Measurements from ENCODE around the gene NHSL1.
A peak's percentile ranks its signal among the peaks of the same experiment; 100 is the strongest.

Gene NHSL1

DNA sequence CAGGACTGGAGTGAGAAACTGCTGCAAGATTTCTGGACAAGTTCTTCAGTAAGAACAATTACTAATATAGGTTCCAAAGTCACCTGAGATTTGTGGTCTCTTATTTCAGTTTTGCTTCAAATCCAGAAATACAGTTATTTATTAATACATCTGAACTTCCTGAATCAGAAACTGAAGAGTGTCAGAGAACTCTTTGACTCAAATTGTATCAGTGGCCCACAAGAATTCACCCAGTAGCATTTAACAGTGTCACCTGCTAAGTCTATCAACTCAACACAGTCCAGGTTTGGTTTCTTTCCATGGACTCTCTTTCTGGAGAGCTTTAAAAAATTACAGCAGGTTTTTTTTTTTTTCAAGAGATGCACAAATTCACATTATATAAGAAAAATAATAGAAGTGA is 18.8 kb upstream of the NHSL1 start:
- Histone ChIP-seq H3F3A (ENCODE audit: insufficient read depth, low read length) (no peaks in the 10 kb centered on the region), H3K9me3 (ENCODE audit: low read length) (no peaks in the 10 kb centered on the region), H3K27me3 (ENCODE audit: insufficient read depth, low read length) (no peaks in the 10 kb centered on the region), H3K4me2 (ENCODE audit: low read length) (no peak overlapping the region), H3K4me3 (ENCODE audit: low read depth, low read length, poor library complexity, severe bottlenecking) (no peak overlapping the region), H3K36me3 (ENCODE audit: insufficient read depth, low read length) (no peaks in the 10 kb centered on the region), H3K79me2 (ENCODE audit: insufficient read depth, low read length) (no peaks in the 10 kb centered on the region), H3K9ac (ENCODE audit: low read length) (no peak overlapping the region), H3K9me2 (ENCODE audit: low read depth, low read length) (no peaks in the 10 kb centered on the region), H2AFZ (ENCODE audit: low read length) (no peak overlapping the region), H3K4me1 (ENCODE audit: insufficient read depth, low read length, severe bottlenecking) (no peaks in the 10 kb centered on the region), H4K20me1 (ENCODE audit: insufficient read depth, low read length) (no peaks in the 10 kb centered on the region), H3K27ac (ENCODE audit: low read depth, low read length, poor library complexity, severe bottlenecking) (no peak overlapping the region)
- TF ChIP-seq EZH2 (IDR thresholded peaks at IDR 0.05; ENCODE audit: borderline replicate concordance, low read length), result no peak
- TF ChIP-seq, protein P1, sequence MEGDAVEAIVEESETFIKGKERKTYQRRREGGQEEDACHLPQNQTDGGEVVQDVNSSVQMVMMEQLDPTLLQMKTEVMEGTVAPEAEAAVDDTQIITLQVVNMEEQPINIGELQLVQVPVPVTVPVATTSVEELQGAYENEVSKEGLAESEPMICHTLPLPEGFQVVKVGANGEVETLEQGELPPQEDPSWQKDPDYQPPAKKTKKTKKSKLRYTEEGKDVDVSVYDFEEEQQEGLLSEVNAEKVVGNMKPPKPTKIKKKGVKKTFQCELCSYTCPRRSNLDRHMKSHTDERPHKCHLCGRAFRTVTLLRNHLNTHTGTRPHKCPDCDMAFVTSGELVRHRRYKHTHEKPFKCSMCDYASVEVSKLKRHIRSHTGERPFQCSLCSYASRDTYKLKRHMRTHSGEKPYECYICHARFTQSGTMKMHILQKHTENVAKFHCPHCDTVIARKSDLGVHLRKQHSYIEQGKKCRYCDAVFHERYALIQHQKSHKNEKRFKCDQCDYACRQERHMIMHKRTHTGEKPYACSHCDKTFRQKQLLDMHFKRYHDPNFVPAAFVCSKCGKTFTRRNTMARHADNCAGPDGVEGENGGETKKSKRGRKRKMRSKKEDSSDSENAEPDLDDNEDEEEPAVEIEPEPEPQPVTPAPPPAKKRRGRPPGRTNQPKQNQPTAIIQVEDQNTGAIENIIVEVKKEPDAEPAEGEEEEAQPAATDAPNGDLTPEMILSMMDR (IDR thresholded peaks at IDR 0.05; ENCODE audit: low read length), result no peak

DNA sequence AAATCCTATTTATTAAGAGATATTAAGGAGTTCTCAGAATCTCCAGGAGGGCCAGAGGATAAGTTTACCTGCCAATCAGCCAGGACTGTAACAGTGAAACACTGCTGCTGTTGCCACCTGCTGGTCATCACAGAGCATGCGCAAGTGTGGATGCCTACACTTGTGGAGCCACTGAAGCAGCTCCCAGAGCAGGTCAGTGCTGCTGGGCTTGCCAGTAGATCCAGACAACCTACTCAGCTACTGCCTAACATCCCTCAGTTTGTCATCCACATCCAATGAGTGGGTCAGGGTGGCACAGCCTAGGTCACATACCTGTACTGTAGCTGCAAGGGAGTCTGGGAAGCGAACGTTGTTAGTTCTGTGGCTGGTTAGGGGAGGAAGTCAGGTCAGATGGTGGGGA is 18.3 kb upstream of the NHSL1 start:
- Histone ChIP-seq H3K27ac (ENCODE audit: low read depth, low read length, poor library complexity, severe bottlenecking) (no peak overlapping the region), H3K4me1 (ENCODE audit: insufficient read depth, low read length, severe bottlenecking) (no peaks in the 10 kb centered on the region), H4K20me1 (ENCODE audit: insufficient read depth, low read length) (no peaks in the 10 kb centered on the region), H2AFZ (ENCODE audit: low read length) (no peak overlapping the region), H3K79me2 (ENCODE audit: insufficient read depth, low read length) (no peaks in the 10 kb centered on the region), H3K27me3 (ENCODE audit: insufficient read depth, low read length) (no peaks in the 10 kb centered on the region), H3K9ac (ENCODE audit: low read length) (no peak overlapping the region), H3K9me3 (ENCODE audit: low read length) (no peaks in the 10 kb centered on the region), H3F3A (ENCODE audit: insufficient read depth, low read length) (no peaks in the 10 kb centered on the region), H3K4me2 (ENCODE audit: low read length) (no peak overlapping the region), H3K9me2 (ENCODE audit: low read depth, low read length) (no peaks in the 10 kb centered on the region), H3K36me3 (ENCODE audit: insufficient read depth, low read length) (no peaks in the 10 kb centered on the region), H3K4me3 (ENCODE audit: low read depth, low read length, poor library complexity, severe bottlenecking) (no peak overlapping the region)
- TF ChIP-seq, protein P1 (IDR thresholded peaks at IDR 0.05; ENCODE audit: low read length), result peak; percentile 64
- TF ChIP-seq EZH2 (IDR thresholded peaks at IDR 0.05; ENCODE audit: borderline replicate concordance, low read length), result no peak

DNA sequence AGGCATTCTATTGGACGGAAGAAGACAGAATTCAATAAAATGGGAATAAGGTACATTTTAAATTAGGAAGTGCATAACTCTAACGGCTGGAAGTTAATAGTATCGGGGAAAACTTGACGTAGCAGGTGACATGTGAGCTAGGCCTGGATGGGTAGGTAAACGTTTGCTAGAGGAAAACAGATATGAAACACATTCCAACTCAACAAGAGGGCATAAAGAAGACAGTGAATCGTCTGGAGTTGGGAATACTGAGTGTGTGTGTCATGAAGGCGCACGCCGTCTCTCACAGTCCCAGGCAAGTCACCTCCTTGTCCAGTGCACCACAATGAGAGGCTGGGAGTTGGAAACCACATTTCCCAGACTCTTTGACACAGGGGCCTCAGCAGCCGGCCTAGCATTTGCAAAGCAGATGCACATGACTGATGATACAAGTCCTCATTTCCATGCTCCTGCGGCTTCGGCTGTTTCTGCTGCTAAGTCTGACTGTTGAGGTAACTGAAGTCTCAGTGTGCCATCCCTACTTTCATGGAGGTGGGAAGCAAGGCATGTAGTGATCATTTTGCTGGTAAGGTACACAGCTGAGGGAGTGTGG is 16.5 kb upstream of the NHSL1 start:
- H3K36me3 ChIP-seq (ENCODE audit: insufficient read depth, low read length), result no peaks in the 10 kb centered on the region
- no peaks in the 10 kb centered on the region for H3K9me3 ChIP-seq (ENCODE audit: low read length)
- H4K20me1 ChIP-seq (ENCODE audit: insufficient read depth, low read length), result no peaks in the 10 kb centered on the region
- H3K9me2 ChIP-seq (ENCODE audit: low read depth, low read length), result no peaks in the 10 kb centered on the region
- no peak overlapping the region for H3K27ac ChIP-seq (ENCODE audit: low read depth, low read length, poor library complexity, severe bottlenecking)
- no peaks in the 10 kb centered on the region for H3K27me3 ChIP-seq (ENCODE audit: insufficient read depth, low read length)
- TF ChIP-seq EZH2 (IDR thresholded peaks at IDR 0.05; ENCODE audit: borderline replicate concordance, low read length), result no peak
- TF ChIP-seq, protein P1 (IDR thresholded peaks at IDR 0.05; ENCODE audit: low read length), result no peak
- no peaks in the 10 kb centered on the region for H3K79me2 ChIP-seq (ENCODE audit: insufficient read depth, low read length)
- no peak overlapping the region for H3K9ac ChIP-seq (ENCODE audit: low read length)
- no peak overlapping the region for H3K4me3 ChIP-seq (ENCODE audit: low read depth, low read length, poor library complexity, severe bottlenecking)
- H2AFZ ChIP-seq (ENCODE audit: low read length), result no peak overlapping the region
- H3K4me2 ChIP-seq (ENCODE audit: low read length), result no peak overlapping the region
- H3K4me1 ChIP-seq (ENCODE audit: insufficient read depth, low read length, severe bottlenecking), result no peaks in the 10 kb centered on the region
- no peaks in the 10 kb centered on the region for H3F3A ChIP-seq (ENCODE audit: insufficient read depth, low read length)
